Parathyroid adenoma (tissue), 2 donors: ENCODE results near the gene GRIA4.

Source experiments
- H2AFZ ChIP-seq: fragments of 300-600 bp; sonication (generic); one replicate; pipeline ENCODE4 v1.7.0; 2017; ENCODE audit warnings: antibody characterized with exemption, mild to moderate bottlenecking
- H3K27ac ChIP-seq: fragments of 300-600 bp; sonication (generic); one replicate; pipeline ENCODE4 v1.7.0; 2017
- H3K27me3 ChIP-seq: fragments of 300-600 bp; sonication (generic); one replicate; pipeline ENCODE4 v1.7.0; 2017; ENCODE audit warnings: low read length; ENCODE audit not compliant: control insufficient read depth, insufficient read depth
- H3K36me3 ChIP-seq: fragments of 300-600 bp; sonication (generic); one replicate; pipeline ENCODE4 v1.7.0; 2017; ENCODE audit warnings: low read length; ENCODE audit not compliant: control insufficient read depth, insufficient read depth
- H3K4me1 ChIP-seq: fragments of 300-600 bp; sonication (generic); one replicate; pipeline ENCODE4 v1.7.0; 2017; ENCODE audit warnings: control low read depth
- H3K4me2 ChIP-seq: fragments of 300-600 bp; sonication (generic); one replicate; pipeline ENCODE4 v1.7.0; 2017; ENCODE audit warnings: low read length
- H3K4me3 ChIP-seq: fragments of 300-600 bp; sonication (generic); one replicate; pipeline ENCODE4 v1.7.0; 2017; ENCODE audit warnings: low read depth, low read length
- H3K79me2 ChIP-seq: fragments of 300-600 bp; sonication (generic); one replicate; pipeline ENCODE4 v1.7.0; 2017; ENCODE audit warnings: control low read depth
- H3K9ac ChIP-seq: fragments of 300-600 bp; sonication (generic); one replicate; pipeline ENCODE4 v1.7.0; 2017; ENCODE audit warnings: mild to moderate bottlenecking
- H3K9me3 ChIP-seq: fragments of 300-600 bp; sonication (generic); one replicate; pipeline ENCODE4 v1.7.0; 2017; ENCODE audit warnings: low read length; ENCODE audit not compliant: control insufficient read depth
- CTCF ChIP-seq: fragments of 300-600 bp; sonication (generic); IDR thresholded peaks from one replicate; pipeline ENCODE4 v1.7.0; 2017; ENCODE audit warnings: antibody characterized with exemption, mild to moderate bottlenecking
- donor health status: primary hyperparathyroidism.

Gene GRIA4

GRCh38 chr11:105929084-105929955, 319.4 kb downstream of the GRIA4 start:
- Histone ChIP-seq H3K4me3 (no peak overlapping the region), H3K4me1 (no peaks in the 10 kb centered on the region), H3K9me3 (no peaks in the 10 kb centered on the region), H3K4me2 (no peak overlapping the region), H3K79me2 (no peaks in the 10 kb centered on the region), H2AFZ (no peak overlapping the region), H3K36me3 (no peaks in the 10 kb centered on the region), H3K9ac (no peak overlapping the region), H3K27ac (no peak overlapping the region), H3K27me3 (no peaks in the 10 kb centered on the region)
- no peak for TF ChIP-seq CTCF

- Histone ChIP-seq H3K9ac (no peak overlapping the region), H3K4me1 (no peaks in the 10 kb centered on the region), H3K4me2 (no peak overlapping the region), H3K9me3 (no peaks in the 10 kb centered on the region), H2AFZ (no peak overlapping the region), H3K36me3 (no peaks in the 10 kb centered on the region), H3K4me3 (no peak overlapping the region), H3K79me2 (no peaks in the 10 kb centered on the region), H3K27ac (no peak overlapping the region), H3K27me3 (no peaks in the 10 kb centered on the region)
- TF ChIP-seq CTCF: no peak
These were observed 323.8 kb downstream of the GRIA4 start for GRCh38 chr11:105933695-105934094.

GRCh38 chr11:105935791-105936190, 325.9 kb downstream of the GRIA4 start:
- Histone ChIP-seq H3K4me3 (no peak overlapping the region), H3K4me2 (no peak overlapping the region), H3K4me1 (no peaks in the 10 kb centered on the region), H3K79me2 (no peaks in the 10 kb centered on the region), H3K9ac (no peak overlapping the region), H2AFZ (no peak overlapping the region), H3K27me3 (no peaks in the 10 kb centered on the region), H3K36me3 (no peaks in the 10 kb centered on the region), H3K27ac (no peak overlapping the region), H3K9me3 (no peaks in the 10 kb centered on the region)
- TF ChIP-seq CTCF: no peak

GRCh38 chr11:105937331-105937730, 327.5 kb downstream of the GRIA4 start:
- no peak overlapping the region for H3K9ac ChIP-seq
- H3K4me1 ChIP-seq: no peaks in the 10 kb centered on the region
- no peaks in the 10 kb centered on the region for H3K9me3 ChIP-seq
- H3K27ac ChIP-seq: no peak overlapping the region
- no peak overlapping the region for H3K4me2 ChIP-seq
- H3K36me3 ChIP-seq: no peaks in the 10 kb centered on the region
- no peaks in the 10 kb centered on the region for H3K27me3 ChIP-seq
- no peaks in the 10 kb centered on the region for H3K79me2 ChIP-seq
- H3K4me3 ChIP-seq: no peak overlapping the region
- H2AFZ ChIP-seq: no peak overlapping the region
- TF ChIP-seq CTCF: no peak

- Histone ChIP-seq H3K36me3 (no peaks in the 10 kb centered on the region), H3K27ac (no peak overlapping the region), H2AFZ (no peak overlapping the region), H3K79me2 (no peaks in the 10 kb centered on the region), H3K9me3 (no peaks in the 10 kb centered on the region), H3K27me3 (no peaks in the 10 kb centered on the region), H3K4me3 (no peak overlapping the region), H3K9ac (no peak overlapping the region), H3K4me2 (no peak overlapping the region), H3K4me1 (no peaks in the 10 kb centered on the region)
- TF ChIP-seq CTCF: no peak
These were observed 327.9 kb downstream of the GRIA4 start for GRCh38 chr11:105937738-105938137.
